Activated B cell treated with CpG ODN at 0.5 μM for 24 hours (primary cell): ENCODE measurements around the gene ANKRD63. TPM values are rescaled to one million over a fixed set of nuclear protein-coding genes. Genes with fewer than 3 reads are reported as not detected.

ENCODE experiments used
- ATAC-seq: fragments of 200-7000 bp; cut with Tn5 transposase; one replicate; pipeline ENCODE4 v1.10.0; 2021; ENCODE audit warnings: low read depth, mild to moderate bottlenecking, moderate library complexity
- CTCF ChIA-PET: fragments of 350-600 bp; sonication (Branson Sonifier 250); formaldehyde crosslinking; loops from one replicate; lab custom pipeline; 2021; ENCODE audit warnings: antibody characterized with exemption; lab: Charles Lee
- POLR2A ChIA-PET: fragments of 350-600 bp; sonication (Branson Sonifier 250); formaldehyde crosslinking; loops from one replicate; lab custom pipeline; 2021; ENCODE audit warnings: antibody characterized with exemption; lab: Charles Lee
- DNase-seq: peaks from one replicate; pipeline ENCODE4 v3.0.0; 2022
- H3K27ac Mint-ChIP-seq: one replicate; pipeline ENCODE4 v1.8.0; 2020; ENCODE audit warnings: mixed read lengths
- H3K27me3 Mint-ChIP-seq: one replicate; pipeline ENCODE4 v1.8.0; 2021; ENCODE audit warnings: mixed read lengths
- H3K36me3 Mint-ChIP-seq: one replicate; pipeline ENCODE4 v1.8.0; 2021; ENCODE audit warnings: low read depth, mixed read lengths
- H3K4me1 Mint-ChIP-seq: one replicate; pipeline ENCODE4 v1.8.0; 2021; ENCODE audit warnings: mixed read lengths
- H3K4me3 Mint-ChIP-seq: one replicate; pipeline ENCODE4 v1.8.0; 2020; ENCODE audit warnings: mild to moderate bottlenecking, mixed read lengths
- H3K9me3 Mint-ChIP-seq: one replicate; pipeline ENCODE4 v1.8.0; 2020; ENCODE audit warnings: mixed read lengths
- intact Hi-C: fragments of 100-400 bp; cut with micrococcal nuclease; formaldehyde crosslinking; loops from one replicate; pipeline ENCODE4 v1.15.1; 2024
- total RNA-seq: library from RNA; stranded (reverse); gene quantifications from 2 replicates; pipeline ENCODE4 v1.2.3, GENCODE V29; 2022
- TF ChIP-seq, protein P1 (sequence below): fragments of 200-600 bp; IDR thresholded peaks from one replicate; pipeline ENCODE4 v1.8.0; 2022; ENCODE audit warnings: antibody characterized with exemption, mild to moderate bottlenecking

ANKRD63 gene
- total RNA-seq, 1 donor from 2014 or later, result not detected

DNA sequence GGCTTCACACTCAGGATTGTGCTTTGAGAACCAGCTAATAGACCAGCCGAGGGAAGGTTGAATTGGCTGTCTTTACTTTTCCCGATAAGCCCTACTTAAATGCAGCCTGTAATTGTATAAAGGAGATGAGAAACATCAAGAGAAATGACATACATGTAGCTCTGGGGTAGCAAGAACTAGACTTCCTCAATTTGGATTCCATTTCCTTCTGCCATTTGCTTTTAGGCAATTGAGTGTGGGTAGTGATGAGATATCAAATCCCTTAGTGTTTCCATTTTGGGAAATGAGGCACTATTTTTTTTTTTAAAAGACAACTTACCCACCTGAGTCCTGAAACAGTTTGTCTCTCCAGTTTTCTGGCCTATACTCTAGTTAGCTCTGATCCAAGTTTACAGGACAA is 42.8 kb upstream of the ANKRD63 start:
- intact Hi-C loops, result no loop called here
- ATAC-seq (no peak), DNase-seq (no peak)
- H3K27me3 Mint-ChIP-seq, result no peaks in the 10 kb centered on the region
- H3K27ac Mint-ChIP-seq, result no peak overlapping the region
- TF ChIP-seq, protein P1, sequence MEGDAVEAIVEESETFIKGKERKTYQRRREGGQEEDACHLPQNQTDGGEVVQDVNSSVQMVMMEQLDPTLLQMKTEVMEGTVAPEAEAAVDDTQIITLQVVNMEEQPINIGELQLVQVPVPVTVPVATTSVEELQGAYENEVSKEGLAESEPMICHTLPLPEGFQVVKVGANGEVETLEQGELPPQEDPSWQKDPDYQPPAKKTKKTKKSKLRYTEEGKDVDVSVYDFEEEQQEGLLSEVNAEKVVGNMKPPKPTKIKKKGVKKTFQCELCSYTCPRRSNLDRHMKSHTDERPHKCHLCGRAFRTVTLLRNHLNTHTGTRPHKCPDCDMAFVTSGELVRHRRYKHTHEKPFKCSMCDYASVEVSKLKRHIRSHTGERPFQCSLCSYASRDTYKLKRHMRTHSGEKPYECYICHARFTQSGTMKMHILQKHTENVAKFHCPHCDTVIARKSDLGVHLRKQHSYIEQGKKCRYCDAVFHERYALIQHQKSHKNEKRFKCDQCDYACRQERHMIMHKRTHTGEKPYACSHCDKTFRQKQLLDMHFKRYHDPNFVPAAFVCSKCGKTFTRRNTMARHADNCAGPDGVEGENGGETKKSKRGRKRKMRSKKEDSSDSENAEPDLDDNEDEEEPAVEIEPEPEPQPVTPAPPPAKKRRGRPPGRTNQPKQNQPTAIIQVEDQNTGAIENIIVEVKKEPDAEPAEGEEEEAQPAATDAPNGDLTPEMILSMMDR, result no peak
- peak overlapping the region; percentile 80 for H3K4me3 Mint-ChIP-seq
- CTCF ChIA-PET, result interaction anchor here (1.3 to 8.6 kb wide), 4 partner anchors 8 to 46 kb away, joined by 5 to 61 read pairs (median 29); partner anchors contain the start of gene PLCB2
- H3K9me3 Mint-ChIP-seq, result no peaks in the 10 kb centered on the region
- H3K4me1 Mint-ChIP-seq, result peaks cover 27% of the 10 kb centered on the region
- POLR2A ChIA-PET, result interaction anchor here (0.7 to 2.2 kb wide), 3 partner anchors 9 to 17 kb away, joined by 4 to 22 read pairs (median 5); partner anchors contain the start of gene PLCB2
- H3K36me3 Mint-ChIP-seq, result no peaks in the 10 kb centered on the region

GRCh38 chr15:40325188-40325587 is 42.3 kb upstream of the ANKRD63 start:
- ChIA-PET CTCF (interaction anchor here (1.0 to 8.6 kb wide), 5 partner anchors 9 to 46 kb away, joined by 4 to 61 read pairs (median 22); partner anchors contain the start of genes CCDC9B and PLCB2), POLR2A (interaction anchor here (0.8 to 2.2 kb wide), 5 partner anchors 9 to 115 kb away, joined by 3 to 22 read pairs (median 5); partner anchors contain the start of genes BAHD1, IVD and PLCB2)
- DNase-seq (no peak), ATAC-seq (no peak)
- Mint-ChIP-seq H3K9me3 (no peaks in the 10 kb centered on the region), H3K27ac (no peak overlapping the region), H3K36me3 (no peaks in the 10 kb centered on the region), H3K4me3 (peak overlapping the region; percentile 80), H3K4me1 (peaks cover 29% of the 10 kb centered on the region), H3K27me3 (no peaks in the 10 kb centered on the region)
- TF ChIP-seq, protein P1, result no peak
- intact Hi-C loops, result no loop called here

- ATAC-seq (peak; percentile 6), DNase-seq (peak; percentile 38)
- no peaks in the 10 kb centered on the region for H3K27me3 Mint-ChIP-seq
- no peaks in the 10 kb centered on the region for H3K9me3 Mint-ChIP-seq
- H3K27ac Mint-ChIP-seq, result no peak overlapping the region
- peak overlapping the region; percentile 80 for H3K4me3 Mint-ChIP-seq
- H3K36me3 Mint-ChIP-seq, result no peaks in the 10 kb centered on the region
- ChIA-PET CTCF (interaction anchor here (1.0 to 20.0 kb wide), 7 partner anchors 13 to 45 kb away, joined by 4 to 310 read pairs (median 36); partner anchors contain the start of genes CCDC9B and PLCB2), POLR2A (interaction anchor here (0.8 to 2.3 kb wide), 8 partner anchors 10 to 116 kb away, joined by 3 to 34 read pairs (median 5); partner anchors contain the start of genes BAHD1, IVD and PLCB2)
- TF ChIP-seq, protein P1, result no peak
- peaks cover 29% of the 10 kb centered on the region for H3K4me1 Mint-ChIP-seq
- intact Hi-C loops, result loop anchor here (1.0 to 5.0 kb wide), 8 partner anchors 9 to 542 kb away; partner anchors contain the start of genes BMF, BUB1B, DISP2 and EIF2AK4
Observed at GRCh38 chr15:40323953-40324937, 41.4 kb upstream of the ANKRD63 start.

DNA sequence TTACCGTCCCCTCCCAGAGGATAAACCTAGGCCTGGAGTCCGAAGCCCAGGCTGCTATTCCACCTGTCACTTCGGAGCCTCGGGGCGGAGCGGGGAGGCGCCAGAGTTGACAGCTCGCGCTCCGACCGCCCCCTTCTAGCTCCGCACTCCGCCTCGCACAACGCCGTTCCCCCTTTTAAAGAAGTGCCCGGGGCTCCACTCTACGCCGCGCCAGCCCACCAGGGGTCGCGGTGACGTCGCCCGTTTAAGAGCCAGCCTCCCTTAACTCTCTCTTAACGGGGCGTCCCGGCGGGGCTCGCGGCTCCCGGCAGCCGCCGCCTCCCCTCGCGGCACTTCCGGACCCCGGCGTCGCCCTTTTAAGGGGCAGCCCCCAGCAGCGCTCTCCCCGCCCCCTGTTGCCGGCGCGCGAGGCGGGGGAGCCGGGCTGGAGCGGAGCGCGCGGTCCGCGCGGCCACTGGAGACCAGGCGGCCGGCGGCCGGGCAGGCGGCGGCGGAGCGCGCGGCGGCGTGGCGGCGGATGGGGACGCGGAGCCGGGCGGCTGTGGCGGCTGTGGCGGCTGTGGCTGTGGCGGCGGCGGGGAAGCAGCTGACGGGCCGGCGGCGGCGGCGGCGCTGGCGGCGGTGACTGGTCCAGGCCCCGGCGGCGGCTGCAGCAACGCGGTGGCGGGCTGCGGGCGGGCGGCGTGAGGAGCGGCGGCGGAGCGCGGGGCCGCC is 40.5 kb upstream of the ANKRD63 start, which contains the start of gene INAFM2:
INAFM2 (plus strand) TSS at position 454 of the 714 bp plus-strand sequence. CDS start 364 bp downstream, outside the sequence.
- TF ChIP-seq, protein P1, result no peak
- intact Hi-C loops, result loop anchor here (1.0 to 5.0 kb wide), 8 partner anchors 10 to 541 kb away; partner anchors contain the start of genes BMF, BUB1B, DISP2 and EIF2AK4
- no peaks in the 10 kb centered on the region for H3K9me3 Mint-ChIP-seq
- ChIA-PET CTCF (interaction anchor here (0.8 to 20.0 kb wide), 11 partner anchors 9 to 278 kb away, joined by 3 to 310 read pairs (median 4); partner anchors contain the start of genes CCDC9B and PLCB2), POLR2A (interaction anchor here (0.6 to 2.3 kb wide), 17 partner anchors 9 to 541 kb away, joined by 3 to 34 read pairs (median 4); partner anchors contain the start of genes BAHD1, CCDC32, FSIP1 and KNSTRN)
- H3K4me3 Mint-ChIP-seq, result peak within 1 kb of the TSS; percentile 80
- H3K27me3 Mint-ChIP-seq, result no peaks in the 10 kb centered on the region
- DNase-seq, result peak; percentile 88
- H3K36me3 Mint-ChIP-seq, result no peaks in the 10 kb centered on the region
- peak; percentile 92 for ATAC-seq
- H3K4me1 Mint-ChIP-seq, result peaks cover 29% of the 10 kb centered on the region
- peak within 1 kb of the TSS; percentile 65 for H3K27ac Mint-ChIP-seq
